ENCODE measurements around the gene CORO7.
A peak's percentile ranks its signal among the peaks of the same experiment; 100 is the strongest.

The CORO7 gene

GRCh38 chr16:4321286-4322120, 94.9 kb downstream of the CORO7 start:
- TF ChIP-seq, protein P1, sequence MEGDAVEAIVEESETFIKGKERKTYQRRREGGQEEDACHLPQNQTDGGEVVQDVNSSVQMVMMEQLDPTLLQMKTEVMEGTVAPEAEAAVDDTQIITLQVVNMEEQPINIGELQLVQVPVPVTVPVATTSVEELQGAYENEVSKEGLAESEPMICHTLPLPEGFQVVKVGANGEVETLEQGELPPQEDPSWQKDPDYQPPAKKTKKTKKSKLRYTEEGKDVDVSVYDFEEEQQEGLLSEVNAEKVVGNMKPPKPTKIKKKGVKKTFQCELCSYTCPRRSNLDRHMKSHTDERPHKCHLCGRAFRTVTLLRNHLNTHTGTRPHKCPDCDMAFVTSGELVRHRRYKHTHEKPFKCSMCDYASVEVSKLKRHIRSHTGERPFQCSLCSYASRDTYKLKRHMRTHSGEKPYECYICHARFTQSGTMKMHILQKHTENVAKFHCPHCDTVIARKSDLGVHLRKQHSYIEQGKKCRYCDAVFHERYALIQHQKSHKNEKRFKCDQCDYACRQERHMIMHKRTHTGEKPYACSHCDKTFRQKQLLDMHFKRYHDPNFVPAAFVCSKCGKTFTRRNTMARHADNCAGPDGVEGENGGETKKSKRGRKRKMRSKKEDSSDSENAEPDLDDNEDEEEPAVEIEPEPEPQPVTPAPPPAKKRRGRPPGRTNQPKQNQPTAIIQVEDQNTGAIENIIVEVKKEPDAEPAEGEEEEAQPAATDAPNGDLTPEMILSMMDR (IDR thresholded peaks at IDR 0.05; ENCODE audit: insufficient read depth, low read depth, low read length, missing control alignments): no peak
- no peak for DNase-seq (ENCODE audit: low read depth)
- H3K4me3 ChIP-seq (ENCODE audit: low read length): no peak overlapping the region

DNA sequence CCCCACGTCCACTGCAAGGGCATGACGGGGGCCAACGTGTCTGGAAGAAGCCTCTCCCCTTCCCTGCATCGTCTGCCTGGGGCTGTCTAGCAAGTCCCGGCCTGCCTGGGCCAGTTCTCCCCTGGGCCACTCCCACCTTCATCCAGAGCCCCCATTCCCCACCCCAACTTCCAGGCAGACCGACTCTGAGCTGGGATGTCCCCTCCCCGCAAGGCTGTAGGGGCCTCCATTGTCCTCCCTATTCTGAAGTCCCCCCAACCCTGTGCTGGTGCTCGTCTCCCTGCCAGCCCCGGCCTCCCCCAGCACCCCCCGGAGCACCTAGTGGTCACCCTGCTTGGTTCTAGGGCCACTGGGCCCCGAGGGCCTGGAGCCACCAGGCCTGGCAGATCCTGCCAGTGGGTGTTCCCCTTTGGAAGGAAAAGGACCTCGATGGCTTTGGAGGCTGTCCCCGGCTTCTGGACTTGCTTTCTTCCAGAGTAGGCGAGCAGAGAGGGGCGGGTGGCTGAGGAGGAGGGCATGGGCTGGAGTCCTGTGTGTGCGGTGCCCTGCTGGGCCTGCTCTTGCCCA, 95.7 kb downstream of the CORO7 start:
- peak; percentile 61 for DNase-seq (ENCODE audit: low read depth)
- TF ChIP-seq, protein P1 (IDR thresholded peaks at IDR 0.05; ENCODE audit: insufficient read depth, low read depth, low read length, missing control alignments): no peak
- H3K4me3 ChIP-seq (ENCODE audit: low read length): no peak overlapping the region

- peak; percentile 49 for DNase-seq (ENCODE audit: low read depth)
- no peak overlapping the region for H3K4me3 ChIP-seq (ENCODE audit: low read length)
- TF ChIP-seq, protein P1 (IDR thresholded peaks at IDR 0.05; ENCODE audit: insufficient read depth, low read depth, low read length, missing control alignments): no peak
These were observed 96.7 kb downstream of the CORO7 start for GRCh38 chr16:4319454-4320421.

DNA sequence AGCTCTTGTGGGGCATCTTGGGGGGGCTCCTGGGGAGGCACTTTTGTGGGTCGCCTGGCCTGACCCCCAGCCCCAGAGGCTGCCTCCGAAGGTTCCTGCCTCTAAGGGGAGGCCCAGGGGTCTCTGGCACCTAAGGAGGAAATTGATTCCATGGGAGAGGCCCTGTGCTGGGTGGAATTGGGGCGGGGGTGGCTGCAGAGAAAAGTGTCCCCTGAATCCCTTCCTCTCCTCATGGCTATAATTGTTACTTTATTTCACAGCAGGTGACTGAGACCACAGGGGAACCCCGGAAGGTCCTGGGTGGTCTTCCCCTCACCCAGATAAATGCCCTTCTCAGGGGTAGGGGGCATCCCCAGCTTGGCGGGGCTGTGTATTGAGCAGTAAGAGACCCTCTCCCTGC, 97.4 kb downstream of the CORO7 start:
- no peak for DNase-seq (ENCODE audit: low read depth)

DNA sequence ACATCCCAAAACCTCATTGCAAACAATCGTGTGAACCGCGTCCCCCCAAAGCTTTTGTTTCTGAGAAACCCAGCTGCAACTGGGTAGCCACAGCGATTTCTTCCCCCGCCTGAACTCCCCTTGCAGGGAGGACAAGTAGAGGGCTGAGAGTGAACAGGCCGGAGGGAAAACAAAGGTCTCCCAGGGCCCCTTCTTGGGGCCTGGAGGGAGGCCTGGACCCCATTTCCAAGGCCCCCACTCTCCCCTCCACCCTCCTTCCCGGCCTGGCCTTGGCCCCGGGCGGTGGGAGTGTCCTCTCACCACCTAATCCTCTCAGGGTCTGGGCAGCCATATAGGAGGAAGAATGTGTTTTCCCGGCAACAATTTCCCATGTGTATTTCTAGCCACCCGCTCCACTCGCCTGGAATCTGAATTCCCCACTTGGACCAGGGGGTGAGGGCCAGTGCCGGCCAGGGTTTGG, 97.9 kb downstream of the CORO7 start:
- TF ChIP-seq, protein P1 (IDR thresholded peaks at IDR 0.05; ENCODE audit: insufficient read depth, low read depth, low read length, missing control alignments): no peak
- H3K4me3 ChIP-seq (ENCODE audit: low read length): no peak overlapping the region
- DNase-seq (ENCODE audit: low read depth): no peak

More for the DNA sequence above, 97.4 kb downstream of the CORO7 start:
- H3K4me3 ChIP-seq (ENCODE audit: low read length): no peak overlapping the region
- TF ChIP-seq, protein P1 (IDR thresholded peaks at IDR 0.05; ENCODE audit: insufficient read depth, low read depth, low read length, missing control alignments): no peak

DNA sequence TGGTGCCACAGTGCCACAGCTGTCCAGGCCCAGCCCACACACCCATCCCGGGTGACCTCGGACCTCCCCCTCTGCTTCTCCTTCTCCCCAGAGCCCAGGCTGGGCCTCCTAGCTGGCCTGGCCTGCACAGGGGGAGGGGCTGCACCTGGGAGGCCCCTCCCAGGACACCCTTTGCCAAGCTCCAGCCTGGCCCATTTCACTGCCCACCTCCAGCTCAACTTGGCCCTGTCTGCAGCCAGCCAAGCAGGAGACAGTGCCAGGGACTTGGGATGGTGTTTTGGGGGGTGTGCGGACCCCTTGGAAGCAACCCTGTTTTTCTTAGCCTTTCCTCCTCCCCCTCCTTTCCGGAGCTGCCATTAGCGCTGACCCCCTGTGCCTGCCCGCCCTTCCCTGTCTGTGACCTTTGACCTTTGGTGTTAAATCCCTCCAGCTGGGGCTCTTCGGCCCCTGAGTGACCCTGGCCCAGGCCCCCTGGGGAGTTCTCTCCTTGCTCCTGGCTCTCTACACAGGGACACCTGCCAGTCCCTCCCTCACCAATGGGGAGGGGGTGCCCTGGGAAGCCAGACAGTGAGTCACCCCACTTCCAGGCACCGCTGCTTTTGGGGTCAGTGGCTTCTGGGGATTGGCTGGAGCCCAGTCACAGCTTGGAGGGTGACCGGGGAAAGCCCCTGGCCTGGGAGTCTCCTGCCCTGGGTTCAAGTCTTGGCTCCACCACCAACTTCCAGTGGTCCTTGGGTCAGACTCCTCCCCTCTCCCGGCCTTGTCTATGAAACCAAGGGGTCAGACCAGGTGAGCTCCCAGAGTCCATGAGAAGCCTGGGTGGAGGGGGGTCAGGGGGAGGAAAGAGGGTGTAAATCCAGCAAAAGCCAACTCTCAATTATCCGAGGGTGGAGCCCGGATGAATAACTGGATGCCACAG, 98.6 kb downstream of the CORO7 start:
- TF ChIP-seq, protein P1 (IDR thresholded peaks at IDR 0.05; ENCODE audit: insufficient read depth, low read depth, low read length, missing control alignments): no peak
- no peak for DNase-seq (ENCODE audit: low read depth)
- H3K4me3 ChIP-seq (ENCODE audit: low read length): no peak overlapping the region
